Activated CD8-positive, alpha-beta memory T cell treated with anti-CD3 and anti-CD28 coated beads for 1 hour (primary cell): ENCODE data around the gene CCDC61.

Experiments
- DNase-seq, 2 donors: peaks; one replicate each; pipeline ENCODE4 v3.0.0-alpha.2; 2020; ENCODE audit warnings: low read depth in 1 of 2; ENCODE audit errors: extremely low read depth in 1 of 2

Gene CCDC61

DNA sequence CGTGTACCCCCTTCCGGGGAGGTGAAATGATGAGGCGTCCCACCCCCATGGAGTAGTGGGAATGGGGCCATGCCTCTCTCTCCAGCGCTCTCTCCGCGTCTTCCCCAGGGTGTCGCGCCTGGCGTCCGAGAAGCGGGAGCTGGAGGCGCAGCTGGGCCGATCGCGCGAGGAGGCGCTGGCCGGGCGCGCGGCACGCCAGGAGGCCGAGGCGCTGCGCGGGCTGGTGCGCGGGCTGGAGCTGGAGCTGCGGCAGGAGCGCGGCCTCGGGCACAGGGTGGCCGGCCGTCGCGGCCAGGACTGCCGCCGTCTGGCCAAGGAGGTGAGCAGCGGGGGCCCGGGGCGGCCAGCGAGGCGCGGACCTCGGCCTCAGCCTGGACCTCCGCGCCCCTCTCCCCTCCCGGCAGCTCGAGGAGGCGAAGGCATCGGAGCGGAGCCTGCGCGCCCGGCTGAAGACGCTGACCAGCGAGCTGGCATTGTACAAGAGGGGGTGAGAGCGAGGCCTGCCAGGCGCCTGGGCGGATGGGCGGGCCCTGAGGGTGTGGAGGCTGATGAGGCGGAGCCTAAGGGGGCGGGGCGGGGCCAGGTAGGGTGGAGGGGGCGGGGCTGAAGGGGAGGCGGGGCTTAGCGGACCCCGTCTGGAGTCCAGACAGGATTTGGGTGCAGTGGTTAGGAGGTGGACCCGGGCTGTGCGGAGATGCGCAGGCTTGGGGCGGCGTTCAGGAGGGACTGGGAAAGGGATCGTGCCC, 19.8 kb downstream of the CCDC61 start:
- peak; percentile 16 to 50 for DNase-seq

DNA sequence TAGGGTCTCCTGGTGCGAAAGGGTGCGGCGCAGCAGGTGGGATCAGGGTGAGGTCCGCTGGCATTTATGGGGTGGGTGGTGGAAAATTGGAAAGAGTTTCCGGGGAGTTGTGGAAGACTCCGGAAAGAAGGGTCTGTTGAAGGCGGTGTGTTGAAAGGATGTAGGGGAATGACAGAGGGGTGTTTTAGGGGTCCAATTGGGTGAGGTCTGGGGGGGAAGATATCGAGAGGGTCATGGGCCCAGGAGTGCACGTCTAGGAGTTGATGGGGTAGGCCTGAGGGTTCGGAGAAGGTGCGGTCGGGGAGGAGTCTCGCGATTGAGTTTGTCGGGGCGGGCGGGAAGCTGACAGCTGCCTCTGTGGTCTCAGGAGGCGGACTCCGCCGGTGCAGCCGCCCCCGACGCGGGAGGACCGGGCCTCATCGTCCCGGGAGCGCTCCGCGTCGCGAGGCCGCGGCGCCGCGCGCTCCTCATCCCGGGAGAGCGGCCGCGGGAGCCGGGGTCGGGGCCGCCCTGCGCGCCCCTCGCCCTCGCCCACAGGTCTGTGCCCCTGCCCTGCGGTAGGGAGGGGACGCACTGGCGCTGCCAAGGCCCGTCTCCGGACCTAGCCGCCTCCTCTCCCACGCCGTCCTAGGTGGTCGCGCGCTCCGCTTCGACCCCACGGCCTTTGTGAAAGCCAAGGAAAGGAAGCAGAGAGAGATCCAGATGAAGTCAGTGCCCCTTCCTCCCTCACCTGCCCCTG, 20.6 kb downstream of the CCDC61 start:
- DNase-seq = peak in 1 of 2 donors; percentile 21

DNA sequence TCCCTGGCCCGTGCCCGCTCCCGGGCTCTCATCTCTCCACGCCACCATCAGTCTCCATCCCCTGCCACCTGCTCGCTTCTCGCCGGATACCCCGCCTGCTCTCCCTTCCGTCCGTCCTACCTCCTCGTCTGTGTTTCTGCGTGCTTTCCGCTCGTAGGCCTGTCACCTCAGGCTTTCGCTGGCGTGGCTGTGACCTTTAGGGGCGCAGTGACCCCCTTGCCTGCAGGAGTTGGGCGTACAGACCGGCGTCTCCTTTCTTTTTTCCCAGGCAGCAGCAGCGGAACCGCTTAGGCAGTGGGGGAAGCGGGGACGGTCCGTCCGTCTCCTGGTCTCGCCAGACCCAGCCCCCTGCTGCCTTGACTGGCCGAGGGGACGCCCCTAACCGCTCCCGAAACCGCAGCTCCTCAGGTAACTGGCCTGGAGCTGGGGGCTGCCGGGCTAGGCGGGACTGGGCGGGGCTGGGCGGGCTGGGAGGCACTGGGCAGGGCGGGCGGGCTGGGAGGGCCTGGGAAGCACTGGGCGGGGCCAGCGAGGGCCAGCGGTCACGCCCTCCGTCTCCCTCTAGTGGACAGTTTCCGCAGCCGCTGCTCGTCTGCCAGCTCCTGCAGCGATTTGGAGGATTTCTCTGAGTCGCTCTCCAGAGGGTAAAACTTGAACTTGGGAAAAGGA, 21.3 kb downstream of the CCDC61 start:
- DNase-seq = peak; percentile 54 to 73

DNA sequence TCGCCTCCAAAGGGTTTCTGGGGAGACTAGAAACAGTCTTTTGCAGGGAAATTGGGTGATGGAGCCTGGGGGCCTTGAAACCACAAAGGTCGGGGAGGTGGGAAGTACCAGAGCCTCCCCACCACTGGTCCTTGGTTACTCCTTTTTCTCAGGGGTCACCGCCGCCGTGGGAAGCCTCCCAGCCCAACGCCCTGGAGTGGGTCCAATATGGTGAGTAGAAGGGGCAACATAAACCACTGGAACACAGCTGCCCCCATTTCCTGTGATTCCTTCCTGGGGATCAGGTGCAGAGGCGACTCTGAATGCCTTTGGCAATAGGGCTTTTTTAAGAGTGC, 21.8 kb downstream of the CCDC61 start:
- DNase-seq = no peak

DNA sequence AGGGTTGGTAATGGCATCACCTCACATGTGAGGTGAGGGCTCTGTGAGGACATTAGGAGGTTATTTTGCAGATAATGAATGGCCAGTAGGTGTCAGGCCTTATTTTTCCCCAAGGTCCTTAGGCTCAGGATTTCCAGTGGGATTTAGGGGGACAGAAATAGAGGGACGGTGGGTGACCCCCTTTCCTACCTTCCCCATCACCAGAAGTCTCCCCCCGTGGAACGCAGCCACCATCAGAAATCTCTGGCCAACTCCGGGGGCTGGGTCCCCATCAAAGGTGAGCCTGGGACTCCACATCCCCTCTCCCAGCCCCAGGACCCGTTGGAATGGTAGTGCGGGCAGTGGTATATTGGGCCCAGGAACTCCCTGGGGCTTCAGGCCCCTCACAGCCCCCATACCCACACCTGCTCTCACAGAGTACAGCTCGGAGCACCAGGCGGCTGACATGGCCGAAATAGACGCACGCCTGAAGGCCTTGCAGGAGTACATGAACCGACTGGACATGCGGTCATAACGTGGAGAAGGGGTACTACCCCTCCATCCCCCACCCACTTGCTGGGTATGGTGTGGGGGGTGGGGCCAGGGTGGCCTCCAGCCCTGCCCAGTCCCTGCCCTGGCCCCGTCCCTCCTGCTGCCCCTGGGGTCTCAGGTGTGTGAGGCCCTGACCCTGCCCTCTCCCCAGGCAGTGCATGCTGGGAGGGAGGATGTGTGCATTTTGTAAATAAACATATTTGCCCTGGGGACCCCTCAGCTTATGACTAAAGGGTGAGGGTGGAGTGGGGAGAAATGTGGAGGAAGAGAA, 22.8 kb downstream of the CCDC61 start:
- DNase-seq = no peak

DNA sequence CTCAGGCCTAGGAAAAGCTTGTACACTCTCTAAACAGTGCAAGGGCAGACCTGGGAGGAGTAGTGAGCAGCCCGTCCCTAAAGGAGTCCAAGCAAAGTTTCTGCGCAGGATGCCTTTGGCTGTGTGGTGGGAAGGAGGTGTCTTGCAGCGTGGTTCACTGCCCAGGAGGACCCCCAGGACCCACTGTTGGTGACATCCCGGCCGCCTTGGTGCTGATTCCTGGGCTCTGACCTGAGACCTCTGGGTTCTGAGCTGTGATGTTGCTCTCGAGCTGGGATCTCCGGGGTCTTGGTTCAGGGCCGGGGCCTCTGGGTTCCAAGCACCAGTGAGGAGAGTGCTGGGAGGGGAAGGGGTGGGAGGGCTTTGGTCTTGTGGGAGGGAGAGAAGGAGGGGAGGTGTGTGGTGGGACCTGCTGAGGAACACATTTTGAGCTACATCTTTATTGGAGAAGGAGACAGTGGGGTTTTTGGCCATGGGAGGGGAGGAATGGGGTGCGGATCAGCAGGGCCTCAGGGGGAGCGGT, 23.5 kb downstream of the CCDC61 start:
- DNase-seq = no peak

DNA sequence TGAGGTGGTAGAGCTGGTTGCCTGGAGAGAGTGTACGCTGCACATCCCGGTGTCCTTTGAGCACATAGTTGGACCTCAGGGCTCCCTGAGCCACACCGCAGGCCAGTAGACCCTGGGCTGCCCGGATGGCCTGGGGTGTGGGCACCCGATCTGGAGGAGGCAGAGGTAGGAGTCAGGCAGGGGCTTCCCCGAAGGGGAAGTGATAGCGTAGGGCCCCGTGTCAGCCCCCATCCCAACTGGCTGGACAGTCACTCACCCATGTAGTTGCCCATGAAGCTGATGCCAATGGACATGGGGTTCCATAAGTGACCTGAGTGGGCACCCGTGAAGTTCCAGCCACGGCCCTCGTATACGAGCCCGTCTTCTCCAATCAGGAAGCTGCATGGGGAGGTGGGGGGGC, 24.0 kb downstream of the CCDC61 start:
- DNase-seq = no peak

DNA sequence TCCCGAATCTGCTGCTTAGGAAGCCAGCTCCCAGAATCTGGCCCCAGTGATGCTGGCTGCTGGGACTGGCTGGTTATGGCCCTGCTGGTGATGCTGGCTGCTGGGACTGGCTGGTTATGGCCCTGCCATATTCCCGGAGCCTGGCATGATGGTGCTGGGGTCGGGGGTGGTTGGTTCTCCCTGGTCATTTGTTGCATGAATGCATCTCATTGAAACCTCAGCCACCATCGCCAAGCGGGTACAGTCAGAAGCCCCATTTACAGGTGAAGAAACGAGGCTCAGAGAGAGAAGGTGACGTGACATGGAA, 25.5 kb downstream of the CCDC61 start:
- no peak for DNase-seq

DNA sequence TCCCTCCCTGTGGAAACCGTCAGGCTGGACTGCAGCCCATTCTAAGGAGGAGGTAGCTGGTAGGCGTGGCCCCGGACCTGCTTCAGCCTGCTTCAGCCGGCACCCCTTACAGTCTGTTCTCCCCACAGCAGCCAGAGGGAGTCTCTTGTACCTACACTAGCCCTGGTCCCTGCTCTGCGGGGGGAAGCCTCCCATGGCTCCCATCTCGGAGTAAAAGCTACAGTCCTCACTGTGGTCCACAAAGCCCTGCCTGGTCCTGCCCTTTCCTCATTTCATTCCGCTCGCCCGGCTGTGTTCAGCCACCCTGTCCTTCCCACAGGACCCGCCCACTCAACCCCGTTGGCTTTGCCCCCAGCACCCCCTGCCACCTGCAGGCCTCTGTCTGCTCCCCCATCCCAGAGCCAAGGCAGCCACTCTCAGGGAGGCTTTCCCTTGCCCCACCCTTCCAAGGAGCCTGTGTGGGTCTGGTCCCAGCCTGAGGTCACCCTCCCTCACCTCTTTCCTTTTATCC, 26.3 kb downstream of the CCDC61 start:
- no peak for DNase-seq

DNA sequence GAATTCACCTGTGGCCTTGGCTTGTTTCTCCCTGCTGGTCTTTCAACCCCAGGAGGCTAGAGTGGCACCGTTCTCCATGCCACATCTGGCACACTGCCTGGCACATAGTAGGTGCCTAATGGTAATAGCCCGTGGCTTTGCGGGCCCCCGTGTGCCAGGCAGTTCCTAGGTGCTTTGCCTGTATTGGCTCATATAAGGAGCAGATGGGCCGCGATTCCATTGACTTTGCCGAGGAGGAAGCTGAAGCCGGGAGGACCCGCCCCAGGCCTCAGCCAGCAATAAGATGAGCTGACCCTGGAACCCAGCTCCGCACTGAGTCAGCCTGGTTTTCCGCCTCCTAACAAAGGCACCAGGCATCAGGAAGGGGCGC, 26.8 kb downstream of the CCDC61 start:
- DNase-seq = no peak

DNA sequence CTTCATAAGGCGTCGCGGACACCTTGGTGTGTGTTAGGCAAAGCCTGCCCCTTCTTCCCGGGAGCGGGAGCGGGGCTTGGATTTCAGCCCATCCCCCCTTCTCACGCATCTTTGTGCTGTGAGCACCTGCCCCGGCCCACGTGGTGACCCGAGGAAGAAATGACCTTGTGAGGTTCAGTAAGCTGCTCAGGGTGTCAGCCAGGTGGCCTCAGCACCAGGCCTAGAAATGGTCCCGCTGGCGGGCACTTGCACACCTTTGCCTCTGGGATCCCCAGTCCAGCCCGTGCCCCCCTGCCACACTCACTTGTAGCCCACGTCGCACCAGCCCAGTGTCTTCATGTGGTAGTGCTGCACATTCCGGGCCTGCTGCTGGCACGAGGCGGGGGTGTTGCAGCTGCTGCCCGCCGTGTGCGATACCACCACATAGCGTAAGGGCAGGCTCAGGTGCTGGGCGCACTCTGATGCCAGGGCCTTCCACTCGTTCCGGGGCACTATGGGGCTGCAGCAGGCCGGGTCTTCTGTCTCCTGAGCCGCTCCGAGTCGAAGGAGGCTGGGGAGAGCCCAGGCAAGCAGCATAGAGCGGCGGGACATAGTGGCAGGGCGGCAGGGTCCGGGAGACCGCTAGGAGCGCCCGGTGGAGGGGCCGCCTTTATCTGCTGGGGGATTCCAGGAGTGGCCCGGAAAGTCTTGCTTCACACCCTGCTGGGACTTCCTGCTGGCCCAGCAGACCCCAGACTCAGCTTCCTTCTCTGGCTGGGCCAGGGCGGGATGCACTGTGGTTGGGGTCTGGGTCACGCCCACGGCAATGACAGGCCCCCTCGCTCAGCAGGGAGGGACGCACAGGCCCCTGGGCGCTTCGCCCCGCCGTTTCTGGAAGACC, 27.4 kb downstream of the CCDC61 start, which contains the start of gene PGLYRP1:
Gene PGLYRP1, minus strand, starts transcription at position 623 of the 880 bp plus-strand sequence. Its CDS starts 32 bp downstream, at position 591.
- no peak for DNase-seq

DNA sequence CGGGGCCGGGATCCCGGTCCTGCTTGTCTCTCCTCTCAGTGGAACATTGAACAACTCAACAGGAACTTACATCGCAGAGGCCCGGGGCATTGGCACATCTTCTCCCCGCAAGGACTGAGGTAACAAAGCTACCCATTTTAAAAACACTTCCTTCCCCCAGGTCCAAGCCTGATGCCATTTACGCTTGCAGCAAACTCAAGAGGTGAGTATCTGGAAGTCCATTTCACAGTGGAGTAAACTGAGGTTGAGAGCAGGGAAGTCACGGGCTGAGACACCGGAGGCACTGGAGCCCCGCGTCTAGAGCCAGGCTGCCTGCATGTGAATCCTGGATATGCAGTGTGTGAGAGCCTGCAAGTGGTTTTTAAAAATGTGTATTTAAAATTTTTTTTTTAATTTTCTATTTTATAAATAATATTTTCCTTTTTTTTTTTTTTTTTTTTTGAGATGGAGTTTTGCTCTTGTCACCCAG, 28.1 kb downstream of the CCDC61 start:
- DNase-seq = no peak

DNA sequence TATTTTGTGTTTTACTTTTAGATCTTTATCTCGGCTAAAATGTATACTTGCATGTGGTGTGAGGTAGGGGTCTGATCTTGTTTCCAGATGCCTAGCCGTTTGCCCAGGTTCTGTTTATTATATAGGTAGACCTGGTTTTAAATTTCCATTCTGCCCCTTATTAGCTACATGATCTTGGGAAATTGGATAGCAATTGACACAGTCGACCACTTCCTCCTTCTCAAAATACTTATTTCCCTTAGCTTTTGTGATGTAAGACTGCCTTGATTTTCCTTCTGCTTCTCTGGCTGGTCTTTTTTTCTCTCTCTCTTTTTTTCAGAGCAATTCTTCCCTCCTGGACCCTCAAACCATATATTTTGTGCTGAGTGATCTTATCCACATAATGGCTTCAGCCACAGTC, 30.6 kb downstream of the CCDC61 start:
- DNase-seq = no peak

DNA sequence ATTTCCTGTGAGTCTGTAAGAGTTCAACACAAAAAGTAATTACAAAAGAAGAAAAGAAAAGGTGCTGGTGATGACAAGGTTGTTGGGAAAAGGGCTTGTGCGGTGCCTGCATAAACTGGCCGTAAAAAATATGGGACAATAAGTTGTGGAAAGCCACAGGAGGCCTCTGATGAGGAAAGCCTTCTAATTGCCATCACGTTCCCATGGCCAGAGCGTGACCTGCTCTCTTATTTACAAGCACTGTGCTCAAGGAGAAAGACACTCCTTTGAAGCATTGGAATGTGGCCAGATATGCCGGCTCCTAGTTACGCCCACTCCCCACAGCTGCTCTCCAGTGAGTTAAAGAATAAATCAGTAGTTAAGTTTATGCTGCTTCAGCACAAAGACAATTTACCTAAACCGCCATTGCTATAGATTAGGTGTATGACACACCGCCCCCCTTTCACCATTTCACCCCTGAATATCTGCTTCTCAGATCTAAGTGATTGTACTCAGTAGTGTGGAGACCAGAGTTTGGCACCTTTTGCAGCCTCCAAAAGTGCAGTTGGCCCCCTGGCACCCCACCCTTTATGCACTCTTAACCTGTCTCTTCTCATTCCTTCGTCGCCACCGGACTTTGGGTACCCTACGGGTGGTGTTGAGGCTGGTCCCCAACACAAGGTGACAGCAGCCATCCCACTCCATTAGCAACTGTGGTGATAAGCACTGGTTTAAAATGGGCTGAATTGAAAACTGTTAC, 35.7 kb downstream of the CCDC61 start:
- no peak for DNase-seq

DNA sequence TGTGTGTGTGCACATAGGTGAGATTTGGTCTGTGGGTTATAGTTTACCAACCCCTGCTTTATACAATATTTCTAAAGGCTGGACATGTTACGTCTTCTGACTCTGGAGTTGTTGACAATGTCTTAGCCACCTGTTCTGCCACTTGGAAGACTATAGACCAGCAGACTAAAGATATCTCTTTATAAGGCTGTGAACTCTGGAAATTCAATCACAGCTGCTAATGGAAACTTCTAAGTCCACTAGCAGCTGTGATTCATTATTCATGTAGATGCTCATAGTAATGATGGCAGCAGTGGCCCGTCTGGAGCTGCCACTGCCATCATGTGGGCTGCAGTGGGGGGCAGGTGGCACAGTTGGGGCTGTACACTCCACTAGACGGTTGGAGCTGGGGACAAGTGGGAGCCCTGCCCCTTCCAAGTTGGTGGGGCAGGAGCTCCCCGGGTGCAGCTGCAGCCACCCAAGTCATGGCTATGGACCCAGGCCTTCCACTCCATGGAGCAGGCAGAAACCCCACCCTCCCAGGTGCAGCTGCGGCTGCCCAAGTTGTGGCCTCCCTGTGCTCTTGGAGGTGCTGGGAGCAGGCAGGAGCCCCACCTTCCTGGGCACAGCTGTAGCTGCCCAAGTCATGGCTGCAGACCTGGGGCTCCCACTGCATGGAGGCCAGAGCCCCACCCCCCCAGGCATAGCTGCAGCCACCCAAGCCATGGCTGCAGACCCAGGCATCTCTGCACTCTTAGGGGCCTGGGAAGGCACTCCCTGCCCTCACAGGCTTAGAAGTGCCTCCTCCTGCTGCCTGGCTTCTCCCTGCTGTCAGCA, 36.7 kb downstream of the CCDC61 start:
- DNase-seq = no peak

DNA sequence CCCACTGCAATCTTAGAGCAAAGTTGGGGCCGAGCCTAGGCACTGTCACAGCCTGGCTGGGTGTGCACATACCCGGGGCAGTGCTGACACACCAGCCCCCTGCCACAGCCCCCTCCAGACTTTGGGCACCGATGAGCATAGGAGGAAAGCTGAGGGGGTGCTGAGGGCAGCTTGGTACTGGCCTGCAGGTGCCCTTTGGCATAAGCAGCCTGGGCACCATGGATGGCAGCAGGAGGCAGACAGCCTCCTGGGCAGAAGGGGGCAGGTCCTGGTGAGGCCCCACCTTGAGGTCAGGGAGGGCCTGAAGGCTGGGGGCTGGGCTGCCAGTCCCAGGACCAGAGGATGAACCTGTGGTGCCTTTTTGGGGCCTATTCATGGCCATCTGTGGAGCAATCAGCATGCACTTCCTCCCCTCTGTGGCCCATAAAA, 37.3 kb downstream of the CCDC61 start:
- no peak for DNase-seq

DNA sequence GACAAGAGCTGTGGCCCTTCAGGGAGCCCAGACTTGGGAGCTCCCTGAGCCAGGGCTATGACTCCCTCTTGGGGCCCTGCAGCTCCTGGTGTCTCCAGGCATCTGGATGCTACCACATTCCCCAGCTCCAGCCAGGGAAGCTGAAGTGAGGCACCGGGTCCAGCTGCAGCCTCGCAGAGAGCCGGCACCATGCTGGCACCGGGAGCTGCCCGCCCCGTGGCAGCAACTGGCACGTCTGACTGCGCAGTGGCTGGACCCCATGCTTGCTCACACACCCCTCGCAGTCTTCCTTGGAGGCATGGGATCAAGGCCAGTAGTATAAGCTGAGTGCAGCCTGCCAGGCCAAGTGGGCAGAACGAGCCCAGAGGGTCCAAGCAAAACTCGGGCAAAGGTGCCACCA, 38.1 kb downstream of the CCDC61 start:
- no peak for DNase-seq

DNA sequence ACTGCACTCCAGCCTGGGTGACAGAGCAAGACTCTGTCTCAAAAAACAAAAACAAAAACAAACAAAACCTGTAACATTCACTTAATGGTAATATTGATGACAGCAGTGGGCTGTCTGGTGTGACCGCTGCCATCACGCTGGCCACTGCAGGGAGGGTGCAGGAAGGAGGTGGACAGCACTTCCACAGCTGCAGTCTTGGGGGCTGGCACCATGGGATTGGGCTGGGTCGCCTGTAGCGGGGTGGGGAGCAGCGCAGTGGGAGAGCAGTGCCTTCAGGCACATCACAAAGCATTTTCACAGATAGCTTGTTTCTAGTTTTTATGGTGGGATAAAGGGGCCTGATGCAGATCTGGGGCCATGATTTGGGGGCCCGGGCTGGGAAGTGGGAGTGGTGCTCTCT, 40.3 kb downstream of the CCDC61 start:
- no peak for DNase-seq
